ENCODE data around the gene SPECC1L.

DNA sequence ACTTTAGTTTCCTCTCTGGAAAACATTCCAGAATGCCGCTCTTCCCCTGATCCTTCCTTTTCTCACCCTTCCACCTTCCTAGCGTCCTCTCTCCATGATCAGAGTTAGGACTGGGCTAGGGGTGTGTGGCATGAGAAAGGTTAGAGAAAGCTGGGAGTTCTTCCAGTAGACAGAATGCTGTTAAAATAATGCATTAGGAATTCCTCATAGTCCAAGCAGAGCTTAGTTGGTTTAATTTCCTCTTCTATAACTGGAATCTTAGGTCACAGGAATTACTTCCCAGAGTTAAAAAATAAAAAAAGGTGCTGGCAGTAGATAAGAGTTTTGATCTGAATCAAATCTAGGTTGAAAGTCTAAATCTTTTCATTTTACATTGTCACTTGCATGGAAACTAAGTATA, 119.5 kb downstream of the SPECC1L start:
- TF ChIP-seq, protein P1, sequence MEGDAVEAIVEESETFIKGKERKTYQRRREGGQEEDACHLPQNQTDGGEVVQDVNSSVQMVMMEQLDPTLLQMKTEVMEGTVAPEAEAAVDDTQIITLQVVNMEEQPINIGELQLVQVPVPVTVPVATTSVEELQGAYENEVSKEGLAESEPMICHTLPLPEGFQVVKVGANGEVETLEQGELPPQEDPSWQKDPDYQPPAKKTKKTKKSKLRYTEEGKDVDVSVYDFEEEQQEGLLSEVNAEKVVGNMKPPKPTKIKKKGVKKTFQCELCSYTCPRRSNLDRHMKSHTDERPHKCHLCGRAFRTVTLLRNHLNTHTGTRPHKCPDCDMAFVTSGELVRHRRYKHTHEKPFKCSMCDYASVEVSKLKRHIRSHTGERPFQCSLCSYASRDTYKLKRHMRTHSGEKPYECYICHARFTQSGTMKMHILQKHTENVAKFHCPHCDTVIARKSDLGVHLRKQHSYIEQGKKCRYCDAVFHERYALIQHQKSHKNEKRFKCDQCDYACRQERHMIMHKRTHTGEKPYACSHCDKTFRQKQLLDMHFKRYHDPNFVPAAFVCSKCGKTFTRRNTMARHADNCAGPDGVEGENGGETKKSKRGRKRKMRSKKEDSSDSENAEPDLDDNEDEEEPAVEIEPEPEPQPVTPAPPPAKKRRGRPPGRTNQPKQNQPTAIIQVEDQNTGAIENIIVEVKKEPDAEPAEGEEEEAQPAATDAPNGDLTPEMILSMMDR (IDR thresholded peaks at IDR 0.05; ENCODE audit: insufficient read depth, low read depth, low read length) = no peak
- TF ChIP-seq EZH2 (IDR thresholded peaks at IDR 0.05; ENCODE audit: insufficient read depth, low read length) = no peak
